HEK293 (cell line): ENCODE measurements around the gene ALOXE3.
A peak's percentile ranks its signal among the peaks of the same experiment; 100 is the strongest.

Experiments used
- CTCF ChIA-PET: fragments of 350-600 bp; formaldehyde crosslinking; extraction: SDS; loops from one replicate; lab custom pipeline; 2021; ENCODE audit warnings: antibody characterized with exemption; lab: Yijun Ruan, JAX
- POLR2A ChIA-PET: fragments of 300-600 bp; formaldehyde crosslinking; extraction: SDS; loops from one replicate; lab custom pipeline; 2020; ENCODE audit warnings: antibody characterized with exemption, inconsistent platforms; lab: Yijun Ruan, JAX
- H3K27ac ChIP-seq: fragments of 200-500 bp; sonication (Bioruptor generic); 2 replicates; pipeline ENCODE4 v1.5.1; 2014; ENCODE audit warnings: low read depth, low read length, control low read depth, inconsistent platforms; ENCODE audit errors: extremely low read depth
- H3K36me3 ChIP-seq, 2 experiments: fragments of 200-500 bp in 1 of 2; sonication (Bioruptor generic) in 1 of 2; 1 replicate in 1 of 2; 2 replicates in 1 of 2; pipeline ENCODE4 v1.5.1; 2014 to 2017; ENCODE audit warnings: inconsistent platforms in 2 of 2, low read length in 2 of 2; ENCODE audit not compliant: control insufficient read depth in 2 of 2, insufficient read depth in 1 of 2
- H3K4me1 ChIP-seq: fragments of 200-500 bp; sonication (Bioruptor generic); 2 replicates; pipeline ENCODE4 v1.5.1; 2014; ENCODE audit warnings: mild to moderate bottlenecking, low read length, inconsistent platforms; ENCODE audit not compliant: control insufficient read depth, insufficient read depth
- H3K4me3 ChIP-seq: 2 replicates; pipeline ENCODE4 v1.5.1; 2011; ENCODE audit warnings: low read depth, mild to moderate bottlenecking, control low read depth, low read length, moderate library complexity
- H3K9me3 ChIP-seq: fragments of 200-500 bp; sonication (Bioruptor generic); 2 replicates; pipeline ENCODE4 v1.5.1; 2014; ENCODE audit warnings: low read depth, low read length, inconsistent platforms; ENCODE audit not compliant: control insufficient read depth, insufficient read depth
- GFI1B ChIP-seq: fragments of 450-650 bp; formaldehyde crosslinking; IDR thresholded peaks from 2 replicates; pipeline ENCODE4 v1.5.1; 2016; ENCODE audit warnings: missing biosample characterization, missing genetic modification characterization
- GLIS2 ChIP-seq: fragments of 450-650 bp; formaldehyde crosslinking; IDR thresholded peaks from 2 replicates; pipeline ENCODE4 v1.5.1; 2016; ENCODE audit warnings: missing biosample characterization, missing genetic modification characterization
- KLF10 ChIP-seq: fragments of 450-650 bp; IDR thresholded peaks from 2 replicates; pipeline ENCODE4 v1.5.1; 2018; ENCODE audit warnings: missing biosample characterization, mild to moderate bottlenecking, missing genetic modification characterization
- KLF16 ChIP-seq: fragments of 450-650 bp; formaldehyde crosslinking; IDR thresholded peaks from 2 replicates; pipeline ENCODE4 v1.5.1; 2017; ENCODE audit warnings: missing biosample characterization, missing genetic modification characterization
- PRDM1 ChIP-seq: fragments of 450-650 bp; formaldehyde crosslinking; IDR thresholded peaks from 2 replicates; pipeline ENCODE4; 2016; ENCODE audit warnings: missing biosample characterization, missing genetic modification characterization
- TCF7L2 ChIP-seq: IDR thresholded peaks from 2 replicates; pipeline ENCODE4 v1.6.1; 2011; ENCODE audit warnings: low read depth, mild to moderate bottlenecking, inconsistent platforms, low read length, moderate library complexity, borderline replicate concordance
- TRIM28 ChIP-seq: IDR thresholded peaks from 2 replicates; pipeline ENCODE4 v1.6.1; 2011; ENCODE audit warnings: low read length, control low read depth, borderline replicate concordance
- ZBTB17 ChIP-seq: fragments of 450-650 bp; formaldehyde crosslinking; IDR thresholded peaks from 2 replicates; pipeline ENCODE4 v1.5.1; 2016; ENCODE audit warnings: missing biosample characterization, missing genetic modification characterization
- ZFHX2 ChIP-seq: fragments of 450-650 bp; formaldehyde crosslinking; conservative IDR thresholded peaks from 2 replicates; pipeline ENCODE4 v1.5.1; 2016; ENCODE audit warnings: missing biosample characterization, missing genetic modification characterization
- ZFP41 ChIP-seq: fragments of 450-650 bp; formaldehyde crosslinking; IDR thresholded peaks from 2 replicates; pipeline ENCODE4 v1.5.1; 2016; ENCODE audit warnings: missing biosample characterization, missing genetic modification characterization, borderline replicate concordance
- ZNF114 ChIP-seq: fragments of 450-650 bp; formaldehyde crosslinking; IDR thresholded peaks from 2 replicates; pipeline ENCODE4 v1.5.0; 2017; ENCODE audit warnings: missing biosample characterization, missing genetic modification characterization
- ZNF24 ChIP-seq: fragments of 450-650 bp; formaldehyde crosslinking; IDR thresholded peaks from 2 replicates; pipeline ENCODE4 v1.5.1; 2016; ENCODE audit warnings: missing biosample characterization, missing genetic modification characterization
- ZNF341 ChIP-seq: fragments of 450-650 bp; formaldehyde crosslinking; IDR thresholded peaks from 2 replicates; pipeline ENCODE4; 2016; ENCODE audit warnings: low read depth, missing biosample characterization, missing genetic modification characterization
- ZNF350 ChIP-seq: fragments of 450-650 bp; formaldehyde crosslinking; IDR thresholded peaks from 2 replicates; pipeline ENCODE4 v1.5.0; 2017; ENCODE audit warnings: missing biosample characterization, mild to moderate bottlenecking, missing genetic modification characterization
- ZNF530 ChIP-seq: fragments of 450-650 bp; formaldehyde crosslinking; IDR thresholded peaks from 2 replicates; pipeline ENCODE4 v1.5.1; 2016; ENCODE audit warnings: low read depth, missing biosample characterization, missing genetic modification characterization
- ZNF585B ChIP-seq: fragments of 450-650 bp; formaldehyde crosslinking; IDR thresholded peaks from 2 replicates; pipeline ENCODE4 v1.5.1; 2016; ENCODE audit warnings: missing biosample characterization, missing genetic modification characterization
- ZNF660 ChIP-seq: fragments of 450-650 bp; IDR thresholded peaks from 2 replicates; pipeline ENCODE4 v1.5.1; 2018; ENCODE audit warnings: missing biosample characterization, mild to moderate bottlenecking, missing genetic modification characterization
- ZSCAN16 ChIP-seq: fragments of 450-650 bp; formaldehyde crosslinking; IDR thresholded peaks from 2 replicates; pipeline ENCODE4 v1.5.1; 2016; ENCODE audit warnings: missing biosample characterization, missing genetic modification characterization
- ZSCAN30 ChIP-seq: fragments of 450-650 bp; IDR thresholded peaks from 2 replicates; pipeline ENCODE4 v1.5.1; 2018; ENCODE audit warnings: missing biosample characterization, mild to moderate bottlenecking, missing genetic modification characterization, moderate library complexity
- TF ChIP-seq, protein P1 (sequence below): fragments of 450-650 bp; formaldehyde crosslinking; IDR thresholded peaks from 2 replicates; pipeline ENCODE4 v1.5.1; 2017; ENCODE audit warnings: missing biosample characterization, mild to moderate bottlenecking, missing genetic modification characterization, moderate library complexity
- TF ChIP-seq, protein P2 (sequence below): fragments of 450-650 bp; formaldehyde crosslinking; IDR thresholded peaks from 2 replicates; pipeline ENCODE4 v1.5.1; 2016; ENCODE audit warnings: missing biosample characterization, missing genetic modification characterization
- TF ChIP-seq, protein P3 (sequence below): fragments of 450-650 bp; IDR thresholded peaks from 2 replicates; pipeline ENCODE4 v1.5.1; 2018; ENCODE audit warnings: missing biosample characterization, mild to moderate bottlenecking, missing genetic modification characterization
- TF ChIP-seq, protein P4 (sequence below): fragments of 450-650 bp; formaldehyde crosslinking; IDR thresholded peaks from 2 replicates; pipeline ENCODE4 v1.5.1; 2016; ENCODE audit warnings: missing biosample characterization, missing genetic modification characterization
- TF ChIP-seq, protein P5 (sequence below): fragments of 450-650 bp; formaldehyde crosslinking; IDR thresholded peaks from 2 replicates; pipeline ENCODE4 v1.5.1; 2017; ENCODE audit warnings: missing biosample characterization, missing genetic modification characterization

ALOXE3 gene

DNA sequence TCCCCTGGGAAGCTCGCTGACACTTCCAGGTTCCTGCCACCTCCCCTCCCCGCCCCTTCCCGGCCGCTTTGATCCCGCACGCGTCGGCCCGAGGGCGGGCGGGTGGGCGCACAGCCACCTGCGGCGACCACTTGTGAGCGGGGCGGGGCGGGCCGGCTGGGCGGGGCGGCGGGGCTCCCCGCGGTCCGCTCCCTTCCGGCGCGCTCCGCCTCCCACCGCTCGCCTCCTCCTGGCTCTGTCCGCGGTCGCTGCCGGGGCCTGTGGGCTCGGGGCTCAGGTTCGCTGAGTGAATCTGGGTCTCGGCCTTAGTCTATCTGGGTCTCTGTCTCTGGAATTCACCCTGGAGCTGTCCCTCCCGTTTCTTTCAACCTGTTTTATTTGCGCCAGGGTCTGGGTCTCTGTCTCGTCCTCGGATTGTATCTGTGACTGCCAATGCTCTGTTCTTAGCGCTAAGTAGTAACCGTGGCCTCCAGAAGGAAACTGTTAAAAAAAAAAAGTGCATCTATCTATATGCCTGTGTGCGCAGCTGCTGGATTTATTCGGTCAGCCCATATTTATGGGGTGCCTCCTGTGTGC is 8.3 kb upstream of the ALOXE3 start:
- H3K27ac ChIP-seq, result peak overlapping the region; percentile 78
- 0 out of 2 replicates have a peak, but pooled peaks have one; percentile 37 for TF ChIP-seq TRIM28
- no peak for TF ChIP-seq ZNF114
- peak; percentile 19; the same call in 1 of the 2 replicates for TF ChIP-seq KLF10 (tag by site-specific recombination)
- TF ChIP-seq ZNF660, result peak; percentile 62; the same call in 1 of the 2 replicates
- TF ChIP-seq, protein P1, sequence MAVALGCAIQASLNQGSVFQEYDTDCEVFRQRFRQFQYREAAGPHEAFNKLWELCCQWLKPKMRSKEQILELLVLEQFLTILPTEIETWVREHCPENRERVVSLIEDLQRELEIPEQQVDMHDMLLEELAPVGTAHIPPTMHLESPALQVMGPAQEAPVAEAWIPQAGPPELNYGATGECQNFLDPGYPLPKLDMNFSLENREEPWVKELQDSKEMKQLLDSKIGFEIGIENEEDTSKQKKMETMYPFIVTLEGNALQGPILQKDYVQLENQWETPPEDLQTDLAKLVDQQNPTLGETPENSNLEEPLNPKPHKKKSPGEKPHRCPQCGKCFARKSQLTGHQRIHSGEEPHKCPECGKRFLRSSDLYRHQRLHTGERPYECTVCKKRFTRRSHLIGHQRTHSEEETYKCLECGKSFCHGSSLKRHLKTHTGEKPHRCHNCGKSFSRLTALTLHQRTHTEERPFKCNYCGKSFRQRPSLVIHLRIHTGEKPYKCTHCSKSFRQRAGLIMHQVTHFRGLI, result peak; percentile 36; the same call in 1 of the 2 replicates
- TF ChIP-seq ZNF585B (tag by site-specific recombination), result no peak
- TF ChIP-seq GFI1B (tag by site-specific recombination), result no peak
- TF ChIP-seq, protein P2, sequence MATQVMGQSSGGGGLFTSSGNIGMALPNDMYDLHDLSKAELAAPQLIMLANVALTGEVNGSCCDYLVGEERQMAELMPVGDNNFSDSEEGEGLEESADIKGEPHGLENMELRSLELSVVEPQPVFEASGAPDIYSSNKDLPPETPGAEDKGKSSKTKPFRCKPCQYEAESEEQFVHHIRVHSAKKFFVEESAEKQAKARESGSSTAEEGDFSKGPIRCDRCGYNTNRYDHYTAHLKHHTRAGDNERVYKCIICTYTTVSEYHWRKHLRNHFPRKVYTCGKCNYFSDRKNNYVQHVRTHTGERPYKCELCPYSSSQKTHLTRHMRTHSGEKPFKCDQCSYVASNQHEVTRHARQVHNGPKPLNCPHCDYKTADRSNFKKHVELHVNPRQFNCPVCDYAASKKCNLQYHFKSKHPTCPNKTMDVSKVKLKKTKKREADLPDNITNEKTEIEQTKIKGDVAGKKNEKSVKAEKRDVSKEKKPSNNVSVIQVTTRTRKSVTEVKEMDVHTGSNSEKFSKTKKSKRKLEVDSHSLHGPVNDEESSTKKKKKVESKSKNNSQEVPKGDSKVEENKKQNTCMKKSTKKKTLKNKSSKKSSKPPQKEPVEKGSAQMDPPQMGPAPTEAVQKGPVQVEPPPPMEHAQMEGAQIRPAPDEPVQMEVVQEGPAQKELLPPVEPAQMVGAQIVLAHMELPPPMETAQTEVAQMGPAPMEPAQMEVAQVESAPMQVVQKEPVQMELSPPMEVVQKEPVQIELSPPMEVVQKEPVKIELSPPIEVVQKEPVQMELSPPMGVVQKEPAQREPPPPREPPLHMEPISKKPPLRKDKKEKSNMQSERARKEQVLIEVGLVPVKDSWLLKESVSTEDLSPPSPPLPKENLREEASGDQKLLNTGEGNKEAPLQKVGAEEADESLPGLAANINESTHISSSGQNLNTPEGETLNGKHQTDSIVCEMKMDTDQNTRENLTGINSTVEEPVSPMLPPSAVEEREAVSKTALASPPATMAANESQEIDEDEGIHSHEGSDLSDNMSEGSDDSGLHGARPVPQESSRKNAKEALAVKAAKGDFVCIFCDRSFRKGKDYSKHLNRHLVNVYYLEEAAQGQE (tag by site-specific recombination), result peak; percentile 71
- TF ChIP-seq ZBTB17 (tag by site-specific recombination), result peak; percentile 47; the same call in 1 of the 2 replicates
- TF ChIP-seq ZSCAN30 (tag by site-specific recombination), result 0 out of 2 replicates have a peak, but pooled peaks have one; percentile 21
- TF ChIP-seq TCF7L2, result peak; percentile 86; the same call in 1 of the 2 replicates
- TF ChIP-seq, protein P3, sequence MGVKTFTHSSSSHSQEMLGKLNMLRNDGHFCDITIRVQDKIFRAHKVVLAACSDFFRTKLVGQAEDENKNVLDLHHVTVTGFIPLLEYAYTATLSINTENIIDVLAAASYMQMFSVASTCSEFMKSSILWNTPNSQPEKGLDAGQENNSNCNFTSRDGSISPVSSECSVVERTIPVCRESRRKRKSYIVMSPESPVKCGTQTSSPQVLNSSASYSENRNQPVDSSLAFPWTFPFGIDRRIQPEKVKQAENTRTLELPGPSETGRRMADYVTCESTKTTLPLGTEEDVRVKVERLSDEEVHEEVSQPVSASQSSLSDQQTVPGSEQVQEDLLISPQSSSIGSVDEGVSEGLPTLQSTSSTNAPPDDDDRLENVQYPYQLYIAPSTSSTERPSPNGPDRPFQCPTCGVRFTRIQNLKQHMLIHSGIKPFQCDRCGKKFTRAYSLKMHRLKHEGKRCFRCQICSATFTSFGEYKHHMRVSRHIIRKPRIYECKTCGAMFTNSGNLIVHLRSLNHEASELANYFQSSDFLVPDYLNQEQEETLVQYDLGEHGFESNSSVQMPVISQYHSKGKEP (tag by site-specific recombination), result no peak
- TF ChIP-seq, protein P4, sequence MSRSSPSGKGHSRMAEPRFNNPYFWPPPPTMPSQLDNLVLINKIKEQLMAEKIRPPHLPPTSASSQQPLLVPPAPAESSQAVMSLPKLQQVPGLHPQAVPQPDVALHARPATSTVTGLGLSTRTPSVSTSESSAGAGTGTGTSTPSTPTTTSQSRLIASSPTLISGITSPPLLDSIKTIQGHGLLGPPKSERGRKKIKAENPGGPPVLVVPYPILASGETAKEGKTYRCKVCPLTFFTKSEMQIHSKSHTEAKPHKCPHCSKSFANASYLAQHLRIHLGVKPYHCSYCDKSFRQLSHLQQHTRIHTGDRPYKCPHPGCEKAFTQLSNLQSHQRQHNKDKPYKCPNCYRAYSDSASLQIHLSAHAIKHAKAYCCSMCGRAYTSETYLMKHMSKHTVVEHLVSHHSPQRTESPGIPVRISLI (tag by site-specific recombination), result peak; percentile 65
- H3K4me1 ChIP-seq, result peaks cover 14% of the 10 kb centered on the region
- no peaks in the 10 kb centered on the region for H3K36me3 ChIP-seq
- CTCF ChIA-PET, result interaction anchor here (0.5 to 4.7 kb wide), 11 partner anchors 10 to 257 kb away, joined by 3 to 36 read pairs (median 4); no protein-coding TSS in a partner anchor
- POLR2A ChIA-PET, result interaction anchor here (0.6 to 1.6 kb wide), 5 partner anchors 27 to 97 kb away, joined by 3 to 6 read pairs (median 4); no protein-coding TSS in a partner anchor
- H3K9me3 ChIP-seq, result no peaks in the 10 kb centered on the region
- peak overlapping the region; percentile 55 for H3K4me3 ChIP-seq

DNA sequence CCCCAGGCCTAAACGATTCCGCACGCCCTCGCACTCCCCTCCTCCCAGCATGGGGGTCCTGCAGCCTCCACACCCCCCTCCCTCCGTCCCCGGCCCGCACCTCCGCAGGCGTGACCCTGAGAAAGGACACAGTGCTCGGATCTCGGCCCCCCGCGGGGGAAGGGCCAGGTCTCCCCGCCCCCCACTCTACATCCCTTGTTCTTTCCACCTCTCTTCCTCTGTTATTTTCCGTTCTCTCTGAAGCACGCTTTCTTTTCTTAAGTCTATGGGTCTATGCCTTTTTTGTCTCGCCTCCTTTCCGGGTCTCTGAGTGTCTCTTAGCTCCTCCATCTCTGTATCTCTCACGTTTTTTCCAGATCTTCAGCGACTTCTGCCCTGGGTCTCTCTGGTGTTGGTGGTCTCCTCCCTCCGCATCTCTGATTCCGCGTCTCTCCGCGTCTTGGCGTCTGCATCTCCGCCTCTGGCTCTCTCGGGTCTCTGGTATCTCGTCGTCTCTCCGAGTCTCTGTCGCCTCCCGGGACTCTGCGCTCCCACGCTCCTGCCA is 7.7 kb upstream of the ALOXE3 start:
- Histone ChIP-seq H3K4me3 (peak overlapping the region; percentile 55), H3K36me3 (no peaks in the 10 kb centered on the region), H3K27ac (peak overlapping the region; percentile 77), H3K9me3 (no peaks in the 10 kb centered on the region), H3K4me1 (peaks cover 14% of the 10 kb centered on the region)
- ChIA-PET POLR2A (interaction anchor here (0.9 to 1.6 kb wide), 3 partner anchors 28 to 98 kb away, joined by 3 to 6 read pairs (median 4); no protein-coding TSS in a partner anchor), CTCF (interaction anchor here (0.6 to 4.7 kb wide), 6 partner anchors 10 to 438 kb away, joined by 3 to 36 read pairs (median 4); no protein-coding TSS in a partner anchor)
- TF ChIP-seq ZNF350 (tag by site-specific recombination), result no peak
- TF ChIP-seq PRDM1, result no peak; the same call in 1 of the 2 replicates
- no peak for TF ChIP-seq ZFP41
- TF ChIP-seq ZNF341 (tag by site-specific recombination), result peak; percentile 96
- peak; percentile 60; the same call in 1 of the 2 replicates for TF ChIP-seq ZSCAN16 (tag by site-specific recombination)
- TF ChIP-seq, protein P5, sequence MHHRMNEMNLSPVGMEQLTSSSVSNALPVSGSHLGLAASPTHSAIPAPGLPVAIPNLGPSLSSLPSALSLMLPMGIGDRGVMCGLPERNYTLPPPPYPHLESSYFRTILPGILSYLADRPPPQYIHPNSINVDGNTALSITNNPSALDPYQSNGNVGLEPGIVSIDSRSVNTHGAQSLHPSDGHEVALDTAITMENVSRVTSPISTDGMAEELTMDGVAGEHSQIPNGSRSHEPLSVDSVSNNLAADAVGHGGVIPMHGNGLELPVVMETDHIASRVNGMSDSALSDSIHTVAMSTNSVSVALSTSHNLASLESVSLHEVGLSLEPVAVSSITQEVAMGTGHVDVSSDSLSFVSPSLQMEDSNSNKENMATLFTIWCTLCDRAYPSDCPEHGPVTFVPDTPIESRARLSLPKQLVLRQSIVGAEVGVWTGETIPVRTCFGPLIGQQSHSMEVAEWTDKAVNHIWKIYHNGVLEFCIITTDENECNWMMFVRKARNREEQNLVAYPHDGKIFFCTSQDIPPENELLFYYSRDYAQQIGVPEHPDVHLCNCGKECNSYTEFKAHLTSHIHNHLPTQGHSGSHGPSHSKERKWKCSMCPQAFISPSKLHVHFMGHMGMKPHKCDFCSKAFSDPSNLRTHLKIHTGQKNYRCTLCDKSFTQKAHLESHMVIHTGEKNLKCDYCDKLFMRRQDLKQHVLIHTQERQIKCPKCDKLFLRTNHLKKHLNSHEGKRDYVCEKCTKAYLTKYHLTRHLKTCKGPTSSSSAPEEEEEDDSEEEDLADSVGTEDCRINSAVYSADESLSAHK (tag by site-specific recombination), result 0 out of 2 replicates have a peak, but pooled peaks have one; percentile 6
- TF ChIP-seq ZNF24 (tag by site-specific recombination), result peak; percentile 55
- TF ChIP-seq GLIS2 (tag by site-specific recombination), result peak; percentile 97
- 0 out of 2 replicates have a peak, but pooled peaks have one; percentile 0 for TF ChIP-seq KLF16 (tag by site-specific recombination)
- TF ChIP-seq ZNF530 (tag by site-specific recombination), result no peak
- TF ChIP-seq ZFHX2, result peak; percentile 87
